T-helper 2 cell treated with Interferon-gamma antibody and Interleukin-4, amounts not matched to agents 100 ng/mL and 5 ng/mL, for 36 hours (primary cell): ENCODE results near the gene NCOA1. TPM values are rescaled to one million over a fixed set of nuclear protein-coding genes. Genes with fewer than 3 reads are reported as not detected.
"Not testable (repeated sequence)": the region's sequence is repeated elsewhere in the genome, so short reads cannot be mapped to it uniquely, and the experiment has no call there.

ENCODE experiments used
- intact Hi-C: fragments of 100-400 bp; cut with micrococcal nuclease; formaldehyde crosslinking; loops from one replicate; pipeline ENCODE4 v1.15.1; 2023
- total RNA-seq: library from RNA; stranded (reverse); gene quantifications from 2 replicates; pipeline ENCODE4 v1.2.3, GENCODE V29; 2022

Gene NCOA1
- total RNA-seq, 1 donor from 2014 or later, result 21.4 TPM

- intact Hi-C loops, result no loop called here
Observed at GRCh38 chr2:24570225-24570624, 79.2 kb downstream of the NCOA1 start.

DNA sequence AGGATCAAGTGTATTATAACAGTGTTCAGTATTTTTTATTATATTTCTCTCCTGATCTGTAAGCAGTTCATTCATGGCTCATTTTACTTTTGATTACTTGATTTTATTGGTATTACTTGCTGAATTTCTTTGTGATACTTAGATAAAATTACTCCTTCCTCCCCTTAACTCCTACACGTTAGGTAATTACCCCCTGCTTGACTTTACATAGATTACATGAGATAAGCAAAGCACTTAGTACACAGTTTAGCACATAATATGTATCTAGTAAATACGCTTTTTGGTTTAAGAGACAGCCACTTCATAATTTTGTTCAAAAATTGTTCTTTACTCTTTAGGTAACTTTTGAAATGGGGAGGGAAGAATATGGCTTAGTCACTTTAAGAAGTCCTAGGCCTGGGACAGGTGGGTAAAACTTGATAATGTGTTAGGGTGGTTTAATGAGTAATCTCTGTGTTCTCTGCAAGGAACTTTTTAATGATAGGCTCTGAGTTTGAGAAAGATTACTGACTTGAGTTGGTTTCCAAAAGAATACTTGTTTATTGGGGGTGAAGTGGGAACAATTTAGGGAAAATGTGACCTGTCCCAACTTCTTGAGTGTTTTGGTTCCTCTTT, 80.9 kb downstream of the NCOA1 start:
- intact Hi-C loops, result no loop called here

GRCh38 chr2:24576146-24576545, 85.1 kb downstream of the NCOA1 start:
- intact Hi-C loops, result loop anchor here (2.0 to 5.0 kb wide), 2 partner anchors 54 to 85 kb away; partner anchors contain the start of gene NCOA1

DNA sequence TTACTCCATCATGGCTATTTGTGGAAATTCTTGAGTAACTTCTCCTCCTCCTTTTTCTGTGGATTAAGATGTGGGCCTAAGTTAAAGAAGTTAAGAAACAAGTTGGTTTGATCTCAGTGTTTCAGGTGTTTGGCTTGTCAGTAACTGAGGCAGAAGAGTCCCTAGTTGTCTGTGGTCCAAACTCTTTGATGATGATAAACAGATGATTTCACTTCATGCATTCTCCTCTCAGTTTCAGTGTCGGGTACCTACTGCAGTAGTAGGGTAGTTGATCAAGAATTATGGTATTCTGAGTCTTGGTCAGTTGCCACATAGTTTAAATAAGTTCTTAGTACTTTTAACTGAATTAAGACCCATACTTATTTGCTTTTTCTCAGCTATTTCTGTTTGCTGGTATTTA, 85.6 kb downstream of the NCOA1 start:
- intact Hi-C loops, result loop anchor here (2.0 to 5.0 kb wide), 2 partner anchors 54 to 86 kb away; partner anchors contain the start of gene NCOA1

- intact Hi-C loops, result loop anchor here (2.0 to 5.0 kb wide), 2 partner anchors 55 to 87 kb away; partner anchors contain the start of gene NCOA1
Observed at GRCh38 chr2:24577481-24577880, 86.4 kb downstream of the NCOA1 start.

- intact Hi-C loops, result loop anchor here (5.0 kb wide), 1 partner anchor 57 kb away; no protein-coding TSS in a partner anchor
Observed at GRCh38 chr2:24579053-24579803, 88.2 kb downstream of the NCOA1 start.

- intact Hi-C loops, result no loop called here
Observed at GRCh38 chr2:24580561-24580960, 89.5 kb downstream of the NCOA1 start.

DNA sequence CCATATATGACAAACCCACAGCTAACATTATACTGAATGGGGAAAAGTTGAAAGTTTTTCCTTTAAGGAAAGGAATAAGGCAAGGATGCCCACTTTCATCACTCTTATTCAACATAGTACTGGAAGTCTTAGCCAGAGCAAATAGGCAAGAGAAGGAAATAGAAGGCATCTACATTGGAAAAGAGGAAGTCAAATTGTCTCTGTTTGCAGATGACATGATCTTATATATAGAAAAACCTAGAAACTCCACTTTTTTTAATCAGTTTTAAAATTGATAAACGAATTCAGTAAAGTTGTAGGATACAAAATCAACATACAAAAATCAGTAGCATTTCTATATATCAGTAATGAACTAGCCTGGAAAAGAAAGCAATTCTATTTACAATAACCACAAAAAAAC, 90.9 kb downstream of the NCOA1 start:
- intact Hi-C loops, result not testable (repeated sequence)

DNA sequence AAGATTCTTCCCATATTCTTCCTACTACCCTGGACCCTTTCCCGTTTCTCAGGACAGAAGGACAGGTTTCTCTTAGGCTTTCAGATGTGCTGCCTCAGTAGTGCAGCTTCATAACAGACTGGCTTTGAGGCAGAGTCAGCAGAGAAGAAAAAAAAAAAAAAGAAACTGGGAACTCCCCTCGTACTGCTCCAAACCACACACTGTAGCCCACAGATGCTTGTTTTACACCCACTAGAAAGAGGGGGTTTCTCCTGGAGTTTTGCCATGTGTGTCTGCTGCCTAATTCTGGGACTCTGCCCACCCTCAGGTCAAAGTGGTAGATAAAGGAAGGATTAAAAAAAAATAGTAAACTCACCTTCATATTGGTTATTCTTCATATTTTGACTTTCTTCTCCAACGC, 95.9 kb downstream of the NCOA1 start:
- intact Hi-C loops, result no loop called here

DNA sequence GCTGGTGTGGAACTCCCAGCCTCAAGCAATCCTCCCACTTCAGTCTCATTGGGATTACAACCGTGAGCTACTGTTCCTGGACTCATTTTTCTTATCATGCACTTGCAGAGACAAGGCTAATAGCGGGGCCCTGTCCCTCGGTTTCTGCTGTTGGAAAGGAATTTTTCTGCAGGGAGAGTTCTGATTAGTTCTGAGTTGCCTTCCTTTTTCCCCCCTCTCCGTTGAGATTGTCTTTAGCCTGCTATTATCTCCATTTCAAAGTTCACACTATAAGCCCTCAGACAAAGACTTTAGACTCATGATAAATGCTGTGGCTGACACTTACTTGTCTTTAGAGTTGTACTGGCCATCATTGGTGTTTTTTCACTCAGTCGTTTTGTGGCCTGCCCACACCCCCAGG, 97.2 kb downstream of the NCOA1 start:
- intact Hi-C loops, result no loop called here

GRCh38 chr2:24592441-24593100, 101.5 kb downstream of the NCOA1 start:
- intact Hi-C loops, result no loop called here

GRCh38 chr2:24594283-24594682, 103.2 kb downstream of the NCOA1 start:
- intact Hi-C loops, result no loop called here

GRCh38 chr2:24597181-24597870, 106.3 kb downstream of the NCOA1 start:
- intact Hi-C loops, result no loop called here

DNA sequence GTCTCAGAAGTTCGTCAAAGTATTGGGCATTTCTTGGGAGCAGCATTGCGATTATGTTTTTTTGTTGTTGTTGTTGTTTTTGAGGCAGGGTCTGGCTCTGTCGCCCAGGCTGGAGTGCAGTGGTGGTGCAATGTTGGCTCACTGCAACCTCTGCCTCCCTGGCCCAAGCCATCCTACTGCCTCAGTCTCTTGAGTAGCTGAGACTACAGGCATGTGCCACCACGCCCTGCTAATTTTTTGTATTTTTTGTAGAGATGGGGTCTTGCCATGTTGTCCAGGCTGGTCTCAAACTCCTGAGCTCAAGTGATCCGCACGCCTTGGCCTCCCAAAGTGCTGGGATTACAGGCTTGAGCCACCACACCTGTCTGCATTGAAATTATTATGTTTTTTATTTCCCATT, 109.1 kb downstream of the NCOA1 start:
- intact Hi-C loops, result not testable (repeated sequence)

DNA sequence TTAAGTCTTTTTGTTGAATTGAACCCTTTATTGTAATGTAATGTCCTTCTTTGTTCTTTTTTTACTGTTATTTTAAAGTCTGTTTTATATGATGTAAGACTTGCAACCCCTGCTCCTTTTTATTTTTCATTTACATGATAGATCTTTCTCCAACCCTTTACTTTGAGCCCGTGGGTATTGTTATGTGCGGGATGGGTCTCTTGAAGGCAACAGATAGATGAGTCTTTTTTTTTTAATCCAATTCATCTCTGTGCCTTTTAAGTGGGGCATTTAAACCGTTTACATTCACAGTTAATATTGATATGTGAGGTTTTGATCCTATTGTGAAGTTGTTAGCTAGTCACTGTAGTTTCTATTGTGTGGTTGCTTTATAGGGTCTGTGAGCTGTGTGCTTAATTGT, 120.6 kb downstream of the NCOA1 start:
- intact Hi-C loops, result no loop called here

DNA sequence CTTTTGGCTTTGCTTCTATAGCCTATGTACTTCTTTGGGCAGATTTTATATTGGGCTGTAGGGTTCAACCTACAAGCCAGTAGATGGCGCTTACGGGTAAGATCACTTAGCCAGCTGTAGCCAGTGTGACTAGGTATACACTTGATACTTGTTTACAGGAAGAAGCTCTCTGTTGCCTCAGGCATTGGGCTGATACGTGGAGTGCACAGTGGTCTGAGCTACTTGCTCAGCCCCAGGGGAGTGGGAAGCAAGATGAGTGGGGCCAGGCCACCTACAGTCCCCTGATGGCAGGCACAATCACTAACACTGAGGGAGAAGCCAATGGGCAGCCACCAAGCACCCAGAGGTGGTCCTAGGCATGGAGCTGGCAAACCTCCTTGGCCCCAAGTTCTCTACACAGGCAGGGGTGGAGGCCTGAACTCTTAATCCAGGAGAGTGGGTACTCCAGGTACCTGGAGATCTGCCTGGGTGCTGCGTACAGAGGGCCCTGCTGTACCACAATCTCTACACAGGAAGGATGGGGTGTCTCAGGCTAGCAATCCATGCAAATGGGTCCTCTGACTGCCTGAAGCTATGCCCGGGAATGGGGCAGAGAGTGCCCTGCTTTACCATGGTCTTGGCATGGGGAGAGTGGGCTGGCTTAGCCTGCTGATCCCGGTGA, 122.2 kb downstream of the NCOA1 start:
- intact Hi-C loops, result loop anchor here (1.0 kb wide), 1 partner anchor 214 kb away; no protein-coding TSS in a partner anchor

DNA sequence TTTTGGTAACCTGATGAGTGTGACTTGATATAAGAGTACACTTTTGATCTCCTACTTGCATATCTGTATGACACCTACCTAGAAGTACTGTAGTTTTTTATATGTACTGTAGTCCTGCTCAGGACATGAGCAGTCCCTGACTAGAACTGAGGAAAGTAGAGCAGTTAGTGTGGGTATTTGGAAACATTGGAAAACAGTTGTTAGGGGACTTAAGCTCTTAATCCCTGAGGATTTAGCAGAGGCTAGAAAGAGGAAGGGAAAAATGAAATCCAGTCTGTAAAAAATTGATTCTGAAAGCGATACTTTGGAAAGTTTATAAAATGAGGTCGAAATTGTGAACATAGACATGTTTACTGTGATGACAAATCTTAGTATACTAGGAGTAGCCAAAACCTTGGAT, 125.6 kb downstream of the NCOA1 start:
- intact Hi-C loops, result no loop called here

- intact Hi-C loops, result no loop called here
Observed at GRCh38 chr2:24617424-24617823, 126.4 kb downstream of the NCOA1 start.

- intact Hi-C loops, result no loop called here
Observed at GRCh38 chr2:24618144-24618543, 127.1 kb downstream of the NCOA1 start.

- intact Hi-C loops, result no loop called here
Observed at GRCh38 chr2:24618680-24619079, 127.6 kb downstream of the NCOA1 start.

GRCh38 chr2:24620936-24621335, 129.9 kb downstream of the NCOA1 start:
- intact Hi-C loops, result no loop called here
